GM19397 (cell line): Measurements from ENCODE around the gene MCM5.
A peak's percentile ranks its signal among the peaks of the same experiment; 100 is the strongest.
"Not testable (repeated sequence)": the region's sequence is repeated elsewhere in the genome, so short reads cannot be mapped to it uniquely, and the experiment has no call there.

Experiments used
- ATAC-seq: cut with Tn5 transposase; IDR thresholded peaks from one replicate; pipeline ENCODE4 v1.9.1; 2021; ENCODE audit warnings: mild to moderate bottlenecking, moderate library complexity; ENCODE audit not compliant: unreplicated experiment

The MCM5 gene

GRCh38 chr22:35399678-35400500, at the start of gene MCM5:
MCM5 (plus strand) TSS chr22:35400140; CDS start chr22:35400439, 299 bp downstream.
- ATAC-seq, result peak; percentile 96

GRCh38 chr22:35350539-35351503, 49.1 kb upstream of the MCM5 start:
- ATAC-seq, result peak; percentile 63

- no peak for ATAC-seq
These were observed 47.5 kb upstream of the MCM5 start for GRCh38 chr22:35352214-35353111.

GRCh38 chr22:35353318-35353717, 46.6 kb upstream of the MCM5 start:
- no peak for ATAC-seq

GRCh38 chr22:35354068-35354467, 45.9 kb upstream of the MCM5 start:
- ATAC-seq, result no peak

- ATAC-seq, result no peak
These were observed 41.9 kb upstream of the MCM5 start for GRCh38 chr22:35357883-35358621.

- no peak for ATAC-seq
These were observed 40.4 kb upstream of the MCM5 start for GRCh38 chr22:35359380-35360065.

- ATAC-seq, result no peak
These were observed 38.9 kb upstream of the MCM5 start for GRCh38 chr22:35361001-35361558.

GRCh38 chr22:35363566-35364086, 36.3 kb upstream of the MCM5 start:
- no peak for ATAC-seq

- not testable (repeated sequence) for ATAC-seq
These were observed 35.7 kb upstream of the MCM5 start for GRCh38 chr22:35364230-35364629.

- no peak for ATAC-seq
These were observed 32.5 kb upstream of the MCM5 start for GRCh38 chr22:35367331-35367886.

GRCh38 chr22:35368386-35368785, 31.6 kb upstream of the MCM5 start:
- ATAC-seq, result no peak

- ATAC-seq, result no peak
These were observed 29.9 kb upstream of the MCM5 start for GRCh38 chr22:35369996-35370395.

GRCh38 chr22:35373781-35374180, 26.2 kb upstream of the MCM5 start:
- ATAC-seq, result no peak

- ATAC-seq, result no peak
These were observed 24.9 kb upstream of the MCM5 start for GRCh38 chr22:35375031-35375430.

- no peak for ATAC-seq
These were observed 24.4 kb upstream of the MCM5 start for GRCh38 chr22:35375526-35375925.

GRCh38 chr22:35376728-35377472, 23.0 kb upstream of the MCM5 start:
- no peak for ATAC-seq

GRCh38 chr22:35377735-35378134, 22.2 kb upstream of the MCM5 start:
- ATAC-seq, result no peak
